Measurements from ENCODE around the gene SLC6A18.

DNA sequence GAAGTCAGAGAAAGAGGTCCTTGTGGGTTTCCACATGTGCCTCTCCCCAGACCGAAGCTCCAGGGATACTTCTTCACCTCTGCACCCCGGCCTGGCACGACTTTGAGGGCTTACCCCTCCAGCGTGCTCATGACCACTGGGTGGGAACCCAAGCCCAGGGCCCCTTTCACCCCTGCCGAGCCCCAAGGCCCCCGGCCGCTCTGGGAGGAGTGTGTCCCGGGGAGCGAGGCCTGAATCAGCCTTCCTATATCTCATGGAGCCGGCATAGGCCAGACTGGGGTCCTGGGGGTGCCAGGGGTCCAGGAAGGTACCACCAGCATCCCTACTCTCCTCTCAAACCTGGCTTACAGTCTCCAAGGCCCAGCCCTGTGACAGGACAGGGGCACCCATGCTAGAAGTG lies 52.6 kb downstream of the SLC6A18 start:
- TF ChIP-seq, protein P1, sequence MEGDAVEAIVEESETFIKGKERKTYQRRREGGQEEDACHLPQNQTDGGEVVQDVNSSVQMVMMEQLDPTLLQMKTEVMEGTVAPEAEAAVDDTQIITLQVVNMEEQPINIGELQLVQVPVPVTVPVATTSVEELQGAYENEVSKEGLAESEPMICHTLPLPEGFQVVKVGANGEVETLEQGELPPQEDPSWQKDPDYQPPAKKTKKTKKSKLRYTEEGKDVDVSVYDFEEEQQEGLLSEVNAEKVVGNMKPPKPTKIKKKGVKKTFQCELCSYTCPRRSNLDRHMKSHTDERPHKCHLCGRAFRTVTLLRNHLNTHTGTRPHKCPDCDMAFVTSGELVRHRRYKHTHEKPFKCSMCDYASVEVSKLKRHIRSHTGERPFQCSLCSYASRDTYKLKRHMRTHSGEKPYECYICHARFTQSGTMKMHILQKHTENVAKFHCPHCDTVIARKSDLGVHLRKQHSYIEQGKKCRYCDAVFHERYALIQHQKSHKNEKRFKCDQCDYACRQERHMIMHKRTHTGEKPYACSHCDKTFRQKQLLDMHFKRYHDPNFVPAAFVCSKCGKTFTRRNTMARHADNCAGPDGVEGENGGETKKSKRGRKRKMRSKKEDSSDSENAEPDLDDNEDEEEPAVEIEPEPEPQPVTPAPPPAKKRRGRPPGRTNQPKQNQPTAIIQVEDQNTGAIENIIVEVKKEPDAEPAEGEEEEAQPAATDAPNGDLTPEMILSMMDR (IDR thresholded peaks at IDR 0.05; ENCODE audit: low read depth, low read length, poor library complexity, severe bottlenecking): no peak
- no peak for TF ChIP-seq EZH2phosphoT487 (IDR thresholded peaks at IDR 0.05; ENCODE audit: borderline replicate concordance, low read length)
